ENCODE results near the gene SLC38A6. TPM values are rescaled to one million over a fixed set of nuclear protein-coding genes. Genes with fewer than 3 reads are reported as not detected.

Gene SLC38A6
- total RNA-seq, 1 experiment from 2014 or later = 6.0 TPM

DNA sequence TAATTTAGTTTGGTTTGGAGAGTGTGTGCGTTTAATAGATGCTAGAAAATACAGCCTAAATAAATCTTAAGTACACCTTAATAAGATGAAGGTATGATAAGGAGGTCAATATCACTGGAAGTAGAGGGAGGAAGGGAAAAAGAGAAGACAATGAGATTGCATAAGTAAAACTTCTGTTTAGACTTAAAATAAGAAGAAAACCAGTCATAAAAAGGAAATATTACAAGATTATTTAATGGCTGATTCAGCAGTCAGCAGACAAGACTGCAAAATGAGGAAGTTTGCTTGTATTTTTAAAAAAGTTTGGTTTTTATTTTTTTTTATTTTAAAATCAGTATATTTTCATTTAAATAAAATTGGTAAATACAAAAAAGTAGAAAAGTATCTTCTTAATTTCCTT lies 3.2 kb downstream of the SLC38A6 start:
- Histone ChIP-seq H2AFZ (ENCODE audit: low read length) (no peak overlapping the region), H4K8ac (replicated peaks; ENCODE audit: insufficient read length, low read depth, low read length) (no peak overlapping the region), H3K27me3 (ENCODE audit: insufficient read depth, low read length) (no peaks in the 10 kb centered on the region), H3K14ac (ENCODE audit: insufficient read depth, low read length) (no peak overlapping the region), H3K56ac (ENCODE audit: insufficient read length, low read depth, low read length) (no peak overlapping the region), H3K18ac (ENCODE audit: insufficient read length, low read depth, low read length) (no peak overlapping the region), H2AK5ac (ENCODE audit: insufficient read length, low read length) (no peak overlapping the region), H2BK12ac (ENCODE audit: insufficient read length, low read depth, low read length) (no peak overlapping the region), H2BK15ac (ENCODE audit: low read depth, low read length) (no peak overlapping the region), H3T11ph (ENCODE audit: low read length) (no peak overlapping the region), H3K4me1 (ENCODE audit: insufficient read depth, low read length) (no peaks in the 10 kb centered on the region), H3K9ac (ENCODE audit: extremely low read depth, insufficient read length, low read length) (no peak overlapping the region), H3K9me3 (ENCODE audit: control insufficient read depth, low read depth, low read length) (no peaks in the 10 kb centered on the region), H3K79me2 (ENCODE audit: insufficient read depth, low read length) (peaks cover 6% of the 10 kb centered on the region; the same call in 1 of the 2 replicates), H2BK5ac (ENCODE audit: insufficient read length, low read length) (no peak overlapping the region), H3K4me2 (ENCODE audit: insufficient read depth, insufficient read length, low read length) (no peak overlapping the region), H3K23me2 (ENCODE audit: insufficient read length, low read depth, low read length, poor library complexity, severe bottlenecking) (peaks cover 12% of the 10 kb centered on the region), H3K27ac (ENCODE audit: insufficient read length, low read depth, low read length) (no peak overlapping the region), H4K91ac (ENCODE audit: insufficient read length, low read depth, low read length) (no peak overlapping the region), H3K23ac (ENCODE audit: insufficient read length, low read depth, low read length) (no peak overlapping the region), H3K4ac (ENCODE audit: low read depth, low read length) (no peak overlapping the region), H2BK120ac (ENCODE audit: low read depth, low read length, poor library complexity, severe bottlenecking) (no peak overlapping the region), H3K79me1 (ENCODE audit: insufficient read depth, low read depth, low read length, poor library complexity, severe bottlenecking) (peaks cover 3% of the 10 kb centered on the region), H4K20me1 (ENCODE audit: control insufficient read depth, insufficient read depth, insufficient read length) (no peaks in the 10 kb centered on the region), H4K5ac (ENCODE audit: insufficient read length, low read depth, low read length) (no peak overlapping the region), H2BK20ac (ENCODE audit: low read depth, low read length, poor library complexity, severe bottlenecking) (no peak overlapping the region)
- H3K4me3 Mint-ChIP-seq = no peak overlapping the region
- H3K27ac Mint-ChIP-seq = no peak overlapping the region
- no CpG with 5 or more reads among the region's 1 CpG for WGBS (ENCODE audit: extremely low coverage, insufficient read length, low lambda C conversion rate)
- no peaks in the 10 kb centered on the region for H3K27me3 Mint-ChIP-seq (ENCODE audit: low read depth)
- H3K9me3 Mint-ChIP-seq = no peaks in the 10 kb centered on the region
- H3K36me3 Mint-ChIP-seq (ENCODE audit: insufficient read depth in 1 of 3, low read depth in 3 of 3) = peaks cover 2 to 14% (median 4%) of the 10 kb centered on the region in 3 experiments; a peak in 4 of 7 replicates
- peaks cover 6 to 14% of the 10 kb centered on the region in 2 experiments for H3K4me1 Mint-ChIP-seq
- no peak for TF ChIP-seq CTCF (conservative IDR thresholded peaks at IDR 0.05)
- DNase-seq = no peak
